Measurements from ENCODE around the gene ABCC3.

ABCC3 gene

DNA sequence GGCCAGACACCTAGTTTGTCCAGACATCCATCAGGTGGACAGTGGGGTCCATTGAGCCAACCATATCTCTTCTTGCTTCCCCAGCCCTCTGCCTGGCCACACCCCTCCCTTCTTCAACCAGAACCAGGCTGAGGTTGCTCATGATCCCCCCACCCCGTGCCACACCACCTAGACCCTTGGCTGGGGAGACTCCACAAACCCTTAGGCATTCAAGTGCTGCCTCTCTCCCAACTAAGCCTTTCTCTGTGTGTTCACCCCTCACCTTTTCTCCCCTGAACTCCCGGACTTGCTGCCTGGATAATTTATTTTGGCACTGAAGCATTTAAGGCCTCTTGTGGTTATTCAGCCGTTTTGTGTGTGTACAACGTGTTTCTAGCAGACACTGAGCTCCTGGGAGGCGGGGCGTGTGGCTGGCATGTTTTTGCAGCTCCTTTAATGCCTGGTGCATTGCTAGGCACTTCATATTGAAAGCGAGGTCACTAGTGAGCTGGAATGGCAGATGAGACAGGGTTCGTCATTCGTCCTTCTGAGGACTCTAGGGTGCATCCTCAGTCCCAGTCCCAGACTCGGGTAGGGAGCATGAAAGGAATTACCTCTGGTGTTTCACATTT, 45.5 kb upstream of the ABCC3 start:
- H3K4me3 ChIP-seq (ENCODE audit: low read depth, low read length): no peak overlapping the region
- TF ChIP-seq, protein P1, sequence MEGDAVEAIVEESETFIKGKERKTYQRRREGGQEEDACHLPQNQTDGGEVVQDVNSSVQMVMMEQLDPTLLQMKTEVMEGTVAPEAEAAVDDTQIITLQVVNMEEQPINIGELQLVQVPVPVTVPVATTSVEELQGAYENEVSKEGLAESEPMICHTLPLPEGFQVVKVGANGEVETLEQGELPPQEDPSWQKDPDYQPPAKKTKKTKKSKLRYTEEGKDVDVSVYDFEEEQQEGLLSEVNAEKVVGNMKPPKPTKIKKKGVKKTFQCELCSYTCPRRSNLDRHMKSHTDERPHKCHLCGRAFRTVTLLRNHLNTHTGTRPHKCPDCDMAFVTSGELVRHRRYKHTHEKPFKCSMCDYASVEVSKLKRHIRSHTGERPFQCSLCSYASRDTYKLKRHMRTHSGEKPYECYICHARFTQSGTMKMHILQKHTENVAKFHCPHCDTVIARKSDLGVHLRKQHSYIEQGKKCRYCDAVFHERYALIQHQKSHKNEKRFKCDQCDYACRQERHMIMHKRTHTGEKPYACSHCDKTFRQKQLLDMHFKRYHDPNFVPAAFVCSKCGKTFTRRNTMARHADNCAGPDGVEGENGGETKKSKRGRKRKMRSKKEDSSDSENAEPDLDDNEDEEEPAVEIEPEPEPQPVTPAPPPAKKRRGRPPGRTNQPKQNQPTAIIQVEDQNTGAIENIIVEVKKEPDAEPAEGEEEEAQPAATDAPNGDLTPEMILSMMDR (conservative IDR thresholded peaks at IDR 0.05; ENCODE audit: low read depth, low read length): no peak
- peak; percentile 66 for DNase-seq (ENCODE audit: low read depth)

DNA sequence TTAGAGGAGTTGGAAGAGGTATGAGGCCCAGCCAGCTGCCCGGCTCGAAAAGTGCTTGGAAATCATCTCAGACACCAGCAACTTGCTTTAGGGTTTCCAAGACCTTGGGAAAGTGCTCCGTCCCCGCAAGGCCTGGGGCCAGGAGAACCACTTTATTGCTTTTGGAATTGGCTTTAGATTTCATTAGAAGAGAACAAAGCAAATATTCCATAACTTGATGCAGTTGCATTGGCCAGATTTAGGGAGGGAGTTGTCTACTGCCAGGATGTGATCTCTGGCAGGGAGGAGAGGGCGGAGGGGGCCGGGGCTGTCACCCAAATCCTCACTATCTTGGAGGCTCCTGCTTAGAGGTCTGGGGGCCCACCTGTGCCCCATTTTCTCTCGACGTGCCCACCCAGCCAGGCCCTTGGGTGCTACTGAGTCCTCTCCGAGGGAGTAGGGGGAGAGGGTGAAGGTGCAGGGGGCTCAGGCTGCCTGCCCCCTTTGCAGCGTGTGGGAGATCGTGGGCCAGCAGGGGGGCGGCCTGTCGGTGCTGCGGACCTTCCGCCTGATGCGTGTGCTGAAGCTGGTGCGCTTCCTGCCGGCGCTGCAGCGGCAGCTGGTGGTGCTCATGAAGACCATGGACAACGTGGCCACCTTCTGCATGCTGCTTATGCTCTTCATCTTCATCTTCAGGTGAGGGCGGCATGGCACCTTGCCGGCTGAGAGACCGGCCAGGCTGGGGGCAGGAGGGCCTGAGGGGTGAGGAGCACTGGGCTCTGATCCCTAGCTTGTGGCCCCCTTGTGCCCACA, 43.5 kb upstream of the ABCC3 start:
- DNase-seq (ENCODE audit: low read depth): no peak
- no peak overlapping the region for H3K4me3 ChIP-seq (ENCODE audit: low read depth, low read length)
- TF ChIP-seq, protein P1 (conservative IDR thresholded peaks at IDR 0.05; ENCODE audit: low read depth, low read length): no peak

DNA sequence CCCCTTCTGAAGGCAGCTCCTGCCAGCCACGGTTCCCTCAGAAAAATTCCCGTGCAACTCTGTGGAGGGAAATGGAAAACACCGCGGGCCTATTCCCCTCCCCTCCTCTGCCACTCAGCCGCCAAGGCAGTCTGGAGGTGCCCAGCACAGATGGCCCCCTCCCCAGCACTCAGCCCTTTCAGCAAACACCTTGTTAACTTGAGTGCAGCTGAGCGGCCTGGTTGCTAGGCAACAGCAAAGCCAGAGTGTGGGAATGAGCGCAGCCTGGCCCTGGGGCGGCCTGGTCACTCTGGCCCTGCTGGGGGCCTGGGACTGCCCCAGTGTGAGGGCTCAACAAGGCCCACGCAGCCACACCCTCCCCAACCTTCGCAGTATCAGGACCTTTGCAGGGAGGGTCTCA, 41.4 kb upstream of the ABCC3 start:
- no peak for DNase-seq (ENCODE audit: low read depth)
- no peak overlapping the region for H3K4me3 ChIP-seq (ENCODE audit: low read depth, low read length)
- TF ChIP-seq, protein P1 (conservative IDR thresholded peaks at IDR 0.05; ENCODE audit: low read depth, low read length): no peak

DNA sequence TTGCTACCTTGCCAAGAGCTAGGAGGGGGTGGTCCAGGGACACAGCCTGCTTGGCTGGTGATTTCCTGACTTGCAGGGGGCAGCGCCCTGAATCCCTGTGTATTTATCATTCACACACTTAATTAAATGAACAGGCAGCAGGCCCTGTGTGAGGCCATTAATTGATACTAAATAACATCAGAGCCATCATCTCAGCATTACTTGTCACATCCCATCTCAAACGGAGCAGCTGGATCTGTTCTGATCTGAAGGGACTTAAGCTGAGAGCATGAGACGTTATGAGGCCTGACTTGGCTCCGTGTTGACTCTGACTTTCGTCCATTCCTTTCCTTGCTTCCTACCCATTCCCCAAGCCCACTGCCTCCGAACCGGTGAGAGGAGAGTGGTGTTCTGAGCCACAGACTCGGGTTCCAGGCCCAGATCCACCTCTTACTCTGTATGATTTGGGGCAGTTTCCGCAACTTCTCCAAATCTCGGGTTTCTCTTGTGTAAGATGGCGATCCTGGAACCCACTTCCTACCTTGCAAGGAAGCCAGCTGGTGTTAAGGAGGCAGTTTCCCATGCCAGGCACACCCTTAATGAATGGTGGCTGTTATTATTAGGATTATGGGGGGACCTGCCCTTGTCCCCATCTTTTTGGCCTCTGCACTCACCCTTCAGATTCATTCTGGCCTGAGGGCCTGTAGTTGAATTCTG, 40.4 kb upstream of the ABCC3 start:
- TF ChIP-seq, protein P1 (conservative IDR thresholded peaks at IDR 0.05; ENCODE audit: low read depth, low read length): no peak
- no peak for DNase-seq (ENCODE audit: low read depth)
- H3K4me3 ChIP-seq (ENCODE audit: low read depth, low read length): no peak overlapping the region

DNA sequence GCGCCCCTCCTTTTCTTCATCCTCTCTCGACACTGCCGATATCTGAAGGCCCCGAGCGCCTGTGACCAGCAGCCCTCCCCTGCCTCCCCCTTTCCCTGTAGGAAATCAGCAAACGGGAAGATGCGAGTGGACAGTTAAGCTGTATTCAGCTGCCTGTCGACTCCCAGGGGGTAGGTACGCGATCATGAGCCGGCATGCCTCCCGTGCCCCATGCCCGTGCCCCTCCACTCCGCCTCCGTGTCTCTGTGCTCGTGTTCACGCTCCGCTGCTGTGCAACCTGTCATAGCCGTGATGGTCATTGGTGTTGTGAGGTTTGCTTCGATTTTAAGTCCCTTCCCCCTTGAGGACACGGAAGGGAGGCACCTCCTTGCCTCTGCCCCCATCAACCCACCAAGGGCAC, 39.8 kb upstream of the ABCC3 start:
- TF ChIP-seq, protein P1 (conservative IDR thresholded peaks at IDR 0.05; ENCODE audit: low read depth, low read length): no peak
- H3K4me3 ChIP-seq (ENCODE audit: low read depth, low read length): no peak overlapping the region
- no peak for DNase-seq (ENCODE audit: low read depth)

DNA sequence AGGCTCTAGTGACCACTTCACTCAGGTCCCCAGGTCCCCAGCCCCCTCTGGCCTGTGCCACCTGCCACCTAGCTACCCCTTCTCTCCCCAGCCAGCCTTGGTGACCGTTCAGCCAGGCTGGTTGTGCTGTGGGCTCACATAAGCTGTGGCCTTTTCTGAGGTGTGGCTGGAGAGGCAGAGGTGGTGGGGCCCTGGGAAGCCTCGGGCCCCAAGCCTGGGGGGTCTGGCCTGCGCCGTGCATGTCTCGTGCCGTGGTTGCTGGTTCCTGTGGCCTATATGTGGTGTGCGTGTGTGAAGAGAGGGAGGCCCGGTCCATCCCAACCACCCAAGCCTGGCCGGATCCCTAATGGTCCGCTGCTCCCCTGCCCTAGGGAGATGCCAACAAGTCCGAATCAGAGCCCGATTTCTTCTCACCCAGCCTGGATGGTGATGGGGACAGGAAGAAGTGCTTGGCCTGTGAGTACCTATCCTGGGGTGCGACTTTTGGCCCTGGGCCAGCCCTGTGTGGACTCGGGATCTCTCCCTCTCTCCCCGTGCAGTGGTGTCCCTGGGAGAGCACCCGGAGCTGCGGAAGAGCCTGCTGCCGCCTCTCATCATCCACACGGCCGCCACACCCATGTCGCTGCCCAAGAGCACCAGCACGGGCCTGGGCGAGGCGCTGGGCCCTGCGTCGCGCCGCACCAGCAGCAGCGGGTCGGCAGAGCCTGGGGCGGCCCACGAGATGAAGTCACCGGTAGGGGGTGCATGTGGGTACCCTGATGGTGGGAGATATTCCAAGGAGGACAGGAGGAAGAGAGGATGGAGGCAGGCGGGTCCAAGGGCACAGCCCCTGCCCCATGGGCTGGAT, 38.3 kb upstream of the ABCC3 start:
- DNase-seq (ENCODE audit: low read depth): peak; percentile 4
- TF ChIP-seq, protein P1 (conservative IDR thresholded peaks at IDR 0.05; ENCODE audit: low read depth, low read length): peak; percentile 37
- no peak overlapping the region for H3K4me3 ChIP-seq (ENCODE audit: low read depth, low read length)

All from choroid plexus epithelial cell (primary cell).